K562 (cell line): ENCODE measurements around the gene UBXN10. TPM values are rescaled to one million over a fixed set of nuclear protein-coding genes. Genes with fewer than 3 reads are reported as not detected.
A peak's percentile ranks its signal among the peaks of the same experiment; 100 is the strongest.

Experiments
- CBX3 ChIP-seq, 2 experiments: IDR thresholded peaks; 1 replicate in 1 of 2; 2 replicates in 1 of 2; pipeline ENCODE4 v1.6.1; 2012; ENCODE audit warnings: inconsistent platforms in 2 of 2, low read length in 2 of 2, borderline replicate concordance in 1 of 2, control low read depth in 1 of 2
- CC2D1A ChIP-seq: fragments of 450-650 bp; IDR thresholded peaks from 2 replicates; pipeline ENCODE4 v1.6.1; 2017; ENCODE audit warnings: mild to moderate bottlenecking
- CHAMP1 ChIP-seq: fragments of 450-650 bp; IDR thresholded peaks from 2 replicates; pipeline ENCODE4 v1.6.1; 2016; ENCODE audit warnings: mild to moderate bottlenecking
- DACH1 ChIP-seq: fragments of 450-650 bp; IDR thresholded peaks from 2 replicates; pipeline ENCODE4 v1.6.1; 2018; ENCODE audit not compliant: partially characterized antibody
- E2F8 ChIP-seq: fragments of 450-650 bp; IDR thresholded peaks from 2 replicates; pipeline ENCODE4 v1.7.1; 2018; ENCODE audit warnings: mild to moderate bottlenecking, low read depth; ENCODE audit not compliant: partially characterized antibody
- EP300 ChIP-seq: IDR thresholded peaks from 2 replicates; pipeline ENCODE4 v1.6.1; 2012; ENCODE audit warnings: low read length, improper control_type of control experiment
- FOXK1 ChIP-seq: sonication (generic); formaldehyde crosslinking; IDR thresholded peaks from 2 replicates; pipeline ENCODE4 v1.8.0; 2022; ENCODE audit warnings: missing genetic modification reagents, mild to moderate bottlenecking, borderline replicate concordance
- GTF2A2 ChIP-seq: IDR thresholded peaks from 2 replicates; pipeline ENCODE4 v1.6.1; 2016; ENCODE audit warnings: mild to moderate bottlenecking, missing genetic modification characterization, missing compliant biosample characterization
- HDGF ChIP-seq: fragments of 450-650 bp; IDR thresholded peaks from 2 replicates; pipeline ENCODE4 v1.6.1; 2016
- HMG20B ChIP-seq: fragments of 250-450 bp; sonication (Bioruptor Pico); IDR thresholded peaks from 2 replicates; pipeline ENCODE4 v1.5.0; 2021; ENCODE audit warnings: mild to moderate bottlenecking
- NFRKB ChIP-seq: fragments of 450-650 bp; IDR thresholded peaks from 2 replicates; pipeline ENCODE4 v1.6.1; 2016; ENCODE audit warnings: low read depth
- NR2C2 ChIP-seq, 2 experiments: fragments of 200-800 bp in 1 of 2; sonication (Bioruptor generic) in 1 of 2; sonication (generic) in 1 of 2; formaldehyde crosslinking in 1 of 2; IDR thresholded peaks; 2 replicates each; pipeline versions ENCODE4 v1.6.1 to v1.8.0; 2016 to 2022; ENCODE audit warnings: mild to moderate bottlenecking in 1 of 2, missing compliant biosample characterization in 1 of 2, missing genetic modification characterization in 1 of 2, missing genetic modification reagents in 1 of 2
- POLR2G ChIP-seq: fragments of 200-400 bp; formaldehyde crosslinking; IDR thresholded peaks from 2 replicates; pipeline ENCODE4 v1.6.1; 2017; ENCODE audit warnings: low read depth, mild to moderate bottlenecking, antibody characterized with exemption, low read length, moderate library complexity
- PPARD ChIP-seq: fragments of 250-450 bp; sonication (Bioruptor Pico); IDR thresholded peaks from 2 replicates; pipeline ENCODE4 v1.8.0; 2022; ENCODE audit warnings: inconsistent platforms, mild to moderate bottlenecking, moderate library complexity
- SAP30 ChIP-seq: fragments of 200-600 bp; sonication (generic); IDR thresholded peaks from 2 replicates; pipeline ENCODE4 v1.6.1; 2012; ENCODE audit warnings: borderline replicate concordance, low read depth, mild to moderate bottlenecking, moderate library complexity, low read length, control low read depth, inconsistent platforms; ENCODE audit not compliant: insufficient read depth, poor library complexity, severe bottlenecking
- SMARCA5 ChIP-seq: fragments of 450-650 bp; IDR thresholded peaks from 2 replicates; pipeline ENCODE4 v1.6.1; 2016
- TEAD1 ChIP-seq, 2 experiments: fragments of 450-650 bp in 1 of 2; sonication (generic) in 1 of 2; formaldehyde crosslinking; IDR thresholded peaks; 2 replicates each; pipeline versions ENCODE4 v1.4.0 to v1.8.0; 2020 to 2022; ENCODE audit warnings: mild to moderate bottlenecking in 2 of 2, missing genetic modification reagents in 1 of 2
- ZNF146 ChIP-seq: IDR thresholded peaks from one replicate; pipeline ENCODE4 v1.6.1; 2018; ENCODE audit warnings: missing compliant biosample characterization; ENCODE audit not compliant: unreplicated experiment
- ZNF197 ChIP-seq: fragments of 200-800 bp; sonication (Bioruptor generic); IDR thresholded peaks from 2 replicates; pipeline ENCODE4 v1.6.1; 2016; ENCODE audit warnings: low read depth, missing genetic modification characterization, missing compliant biosample characterization
- polyA plus RNA-seq, 8 experiments: library from polyadenylated mRNA; depleted of rRNA in 4 of 8; stranded (reverse) in 5 of 8; unstranded in 3 of 8; fragments of >200 nt; fragmentation: Nextera tagmentation in 2 of 8; fragmentation: Illumina TruSeq in 1 of 8; extraction: Ambion mirVana in 2 of 8; extraction: Trizol in 1 of 8; gene quantifications; 2 replicates each; pipeline versions ENCODE4 v1.2.1 to v1.2.3, GENCODE V29; 2011 to 2014; ENCODE audit warnings: inconsistent platforms in 1 of 8, missing spikeins in 1 of 8
- total RNA-seq, 7 experiments: library from RNA; depleted of rRNA in 6 of 7; stranded (reverse); fragments of >200 nt in 6 of 7; fragmentation: Illumina TruSeq in 2 of 7; extraction: Trizol in 2 of 7; gene quantifications; 2 replicates each; pipeline versions ENCODE4 v1.2.1 to v1.2.3, GENCODE V29; 2011 to 2021; ENCODE audit warnings: low replicate concordance in 1 of 7
- TF ChIP-seq, protein P1 (sequence below): sonication (generic); formaldehyde crosslinking; IDR thresholded peaks from 2 replicates; pipeline ENCODE4 v1.8.0; 2022; ENCODE audit warnings: missing genetic modification reagents, mild to moderate bottlenecking, borderline replicate concordance

UBXN10 gene
- total and polyA plus RNA-seq, 9 of the 15 experiments (the other 6 are each of a cell fraction or from before 2014, with no cell fraction given) = 10.7 to 17.7 (median 13.6) TPM

- TF ChIP-seq CHAMP1 = no peak
- no peak for TF ChIP-seq NR2C2 (CRISPR knock-in tag; IDR thresholded peaks at IDR 0.05)
- TF ChIP-seq NR2C2 (tag; IDR thresholded peaks at IDR 0.05) = no peak
- no peak; the same call in 1 of the 2 replicates for TF ChIP-seq HMG20B (CRISPR knock-in tag)
- no peak for TF ChIP-seq PPARD
- peak; percentile 96 for TF ChIP-seq EP300
- TF ChIP-seq NFRKB = peak; percentile 94
- TF ChIP-seq ZNF146 (CRISPR knock-in tag) = no peak
- peak; percentile 47; the same call in 1 of the 2 replicates for TF ChIP-seq ZNF197 (CRISPR knock-in tag)
- TF ChIP-seq POLR2G = no peak
- TF ChIP-seq SMARCA5 = peak; percentile 95
- TF ChIP-seq, protein P1, sequence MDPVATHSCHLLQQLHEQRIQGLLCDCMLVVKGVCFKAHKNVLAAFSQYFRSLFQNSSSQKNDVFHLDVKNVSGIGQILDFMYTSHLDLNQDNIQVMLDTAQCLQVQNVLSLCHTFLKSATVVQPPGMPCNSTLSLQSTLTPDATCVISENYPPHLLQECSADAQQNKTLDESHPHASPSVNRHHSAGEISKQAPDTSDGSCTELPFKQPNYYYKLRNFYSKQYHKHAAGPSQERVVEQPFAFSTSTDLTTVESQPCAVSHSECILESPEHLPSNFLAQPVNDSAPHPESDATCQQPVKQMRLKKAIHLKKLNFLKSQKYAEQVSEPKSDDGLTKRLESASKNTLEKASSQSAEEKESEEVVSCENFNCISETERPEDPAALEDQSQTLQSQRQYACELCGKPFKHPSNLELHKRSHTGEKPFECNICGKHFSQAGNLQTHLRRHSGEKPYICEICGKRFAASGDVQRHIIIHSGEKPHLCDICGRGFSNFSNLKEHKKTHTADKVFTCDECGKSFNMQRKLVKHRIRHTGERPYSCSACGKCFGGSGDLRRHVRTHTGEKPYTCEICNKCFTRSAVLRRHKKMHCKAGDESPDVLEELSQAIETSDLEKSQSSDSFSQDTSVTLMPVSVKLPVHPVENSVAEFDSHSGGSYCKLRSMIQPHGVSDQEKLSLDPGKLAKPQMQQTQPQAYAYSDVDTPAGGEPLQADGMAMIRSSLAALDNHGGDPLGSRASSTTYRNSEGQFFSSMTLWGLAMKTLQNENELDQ (CRISPR knock-in tag) = no peak
- no peak for TF ChIP-seq E2F8
- TF ChIP-seq FOXK1 (CRISPR knock-in tag) = peak; percentile 16; the same call in 1 of the 2 replicates
- TF ChIP-seq DACH1 = no peak
- TF ChIP-seq SAP30 = no peak
- peak; percentile 76 for TF ChIP-seq HDGF
- TF ChIP-seq GTF2A2 = no peak
- 0 out of 3 replicates have a peak, but pooled peaks of 1 of the 2 experiments have one; percentile 22 for TF ChIP-seq CBX3 (IDR thresholded peaks at IDR 0.05; ENCODE audit: borderline replicate concordance in 1 of 2, low read length in 2 of 2)
- TF ChIP-seq TEAD1 (CRISPR knock-in tag; IDR thresholded peaks at IDR 0.05) = no peak; a peak in 2 of 4 replicates
- TF ChIP-seq CC2D1A = peak; percentile 6; the same call in 1 of the 2 replicates
Measured at GRCh38 chr1:20184997-20185833, 681 bp upstream of the UBXN10 start (continued).
